Testis (tissue), 3 donors: ENCODE results near the gene ZNF236. TPM values are rescaled to one million over a fixed set of nuclear protein-coding genes. Genes with fewer than 3 reads are reported as not detected.

ENCODE experiments used
- DNase-seq: peaks from one replicate; pipeline ENCODE4 v3.0.0-alpha.2; 2019
- H3K27ac ChIP-seq, 2 donors: fragments of 200-600 bp; sonication (generic); one replicate each; pipeline ENCODE4 v1.5.1; 2019
- H3K27me3 ChIP-seq: fragments of 200-600 bp; sonication (generic); one replicate; pipeline ENCODE4 v1.5.1; 2019
- H3K36me3 ChIP-seq: fragments of 200-600 bp; sonication (generic); one replicate; pipeline ENCODE4 v1.5.1; 2017; ENCODE audit warnings: low read depth; ENCODE audit errors: missing control alignments
- H3K4me1 ChIP-seq: fragments of 200-600 bp; sonication (generic); one replicate; pipeline ENCODE4 v1.5.1; 2019
- H3K4me3 ChIP-seq, 2 donors: fragments of 200-600 bp; sonication (generic); one replicate each; pipeline ENCODE4 v1.5.1; 2017 to 2019
- H3K9me3 ChIP-seq: fragments of 200-600 bp; sonication (generic); one replicate; pipeline ENCODE4 v1.5.1; 2017
- CTCF ChIP-seq, 3 experiments: fragments of 450-650 bp in 2 of 3; fragments of 200-600 bp in 1 of 3; sonication (generic) in 1 of 3; IDR thresholded peaks; one replicate each; pipeline ENCODE4 v1.5.1; 2016 to 2019; ENCODE audit warnings: antibody characterized with exemption in 3 of 3, mild to moderate bottlenecking in 2 of 3, moderate library complexity in 1 of 3
- POLR2A ChIP-seq: fragments of 450-650 bp; IDR thresholded peaks from one replicate; pipeline ENCODE4 v1.6.1; 2017; ENCODE audit warnings: antibody characterized with exemption, mild to moderate bottlenecking, moderate library complexity
- WGBS, 2 donors: methylation state at CpG; one replicate each; pipeline ENCODE4 v1.1.5; 2018; 5-methylcytosine and 5-hydroxymethylcytosine counted together
- intact Hi-C: fragments of 100-400 bp; cut with DNase I; formaldehyde crosslinking; loops from one replicate; pipeline ENCODE4 v1.15.1; 2023; ENCODE audit warnings: low total_unique reads
- polyA plus RNA-seq: library from polyadenylated mRNA; stranded (reverse); fragments of 350-450 nt; fragmentation: Illumina TruSeq; extraction: RNeasy Lipid Tissue Mini Kit (QIAGEN cat#74804); gene quantifications from one replicate; pipeline ENCODE4 v1.2.3, GENCODE V29; 2014; ENCODE audit warnings: low read depth, low replicate concordance; ENCODE audit not compliant: insufficient read depth
- total RNA-seq, 2 donors: library from RNA; depleted of rRNA; stranded (reverse); fragments of >200 nt; gene quantifications; one replicate each; pipeline ENCODE4 v1.2.3, GENCODE V29; 2016

Gene ZNF236
- total and polyA plus RNA-seq, 3 donors from 2014 or later: 19.5 to 58.2 (median 53.9) TPM

GRCh38 chr18:76923485-76924085 lies 101.2 kb downstream of the ZNF236 start:
- Histone ChIP-seq H3K9me3 (no peaks in the 10 kb centered on the region), H3K36me3 (no peaks in the 10 kb centered on the region), H3K27ac (no peak overlapping the region), H3K4me1 (no peaks in the 10 kb centered on the region), H3K4me3 (no peak overlapping the region), H3K27me3 (no peaks in the 10 kb centered on the region)
- 82 to 87% methylated on average over 3 of the region's 3 CpGs for WGBS, 2 donors
- intact Hi-C loops: no loop called here
- TF ChIP-seq POLR2A (no peak), CTCF (IDR thresholded peaks at IDR 0.05) (peak in 1 of 3 experiments; percentile 42)
- peak; percentile 54 for DNase-seq

- DNase-seq: no peak
- no peaks in the 10 kb centered on the region for H3K36me3 ChIP-seq
- intact Hi-C loops: no loop called here
Observed at GRCh38 chr18:76925501-76925900, 103.1 kb downstream of the ZNF236 start.

GRCh38 chr18:76927223-76927725 lies 104.9 kb downstream of the ZNF236 start:
- DNase-seq: no peak
- TF ChIP-seq CTCF (IDR thresholded peaks at IDR 0.05): no peak
- no peak for TF ChIP-seq POLR2A
- Histone ChIP-seq H3K36me3 (no peaks in the 10 kb centered on the region), H3K4me1 (no peaks in the 10 kb centered on the region), H3K9me3 (no peaks in the 10 kb centered on the region), H3K27ac (no peak overlapping the region), H3K4me3 (no peak overlapping the region), H3K27me3 (no peaks in the 10 kb centered on the region)
- WGBS, 2 donors: 82 to 92% methylated on average over 5 to 6 of the region's 6 CpGs
- intact Hi-C loops: no loop called here

More at GRCh38 chr18:76925501-76925900, 103.1 kb downstream of the ZNF236 start:
- Histone ChIP-seq H3K9me3 (no peaks in the 10 kb centered on the region), H3K4me1 (no peaks in the 10 kb centered on the region), H3K27ac (no peak overlapping the region), H3K27me3 (no peaks in the 10 kb centered on the region), H3K4me3 (no peak overlapping the region)
- 92% methylated on average over 8 of the region's 8 CpGs for WGBS, 2 donors
- no peak for TF ChIP-seq CTCF (IDR thresholded peaks at IDR 0.05)
- no peak for TF ChIP-seq POLR2A

- no peaks in the 10 kb centered on the region for H3K27me3 ChIP-seq
- no peak for DNase-seq
- no peaks in the 10 kb centered on the region for H3K4me1 ChIP-seq
- H3K4me3 ChIP-seq: no peak overlapping the region
- no peaks in the 10 kb centered on the region for H3K36me3 ChIP-seq
- H3K27ac ChIP-seq: no peak overlapping the region
- H3K9me3 ChIP-seq: no peaks in the 10 kb centered on the region
- intact Hi-C loops: no loop called here
- no peak for TF ChIP-seq CTCF (IDR thresholded peaks at IDR 0.05)
- TF ChIP-seq POLR2A: no peak
- 92 to 93% methylated on average over 9 of the region's 9 CpGs for WGBS, 2 donors
Observed at GRCh38 chr18:76928179-76928868, 106.0 kb downstream of the ZNF236 start.
